ENCODE measurements around the gene CA10.

Gene CA10

DNA sequence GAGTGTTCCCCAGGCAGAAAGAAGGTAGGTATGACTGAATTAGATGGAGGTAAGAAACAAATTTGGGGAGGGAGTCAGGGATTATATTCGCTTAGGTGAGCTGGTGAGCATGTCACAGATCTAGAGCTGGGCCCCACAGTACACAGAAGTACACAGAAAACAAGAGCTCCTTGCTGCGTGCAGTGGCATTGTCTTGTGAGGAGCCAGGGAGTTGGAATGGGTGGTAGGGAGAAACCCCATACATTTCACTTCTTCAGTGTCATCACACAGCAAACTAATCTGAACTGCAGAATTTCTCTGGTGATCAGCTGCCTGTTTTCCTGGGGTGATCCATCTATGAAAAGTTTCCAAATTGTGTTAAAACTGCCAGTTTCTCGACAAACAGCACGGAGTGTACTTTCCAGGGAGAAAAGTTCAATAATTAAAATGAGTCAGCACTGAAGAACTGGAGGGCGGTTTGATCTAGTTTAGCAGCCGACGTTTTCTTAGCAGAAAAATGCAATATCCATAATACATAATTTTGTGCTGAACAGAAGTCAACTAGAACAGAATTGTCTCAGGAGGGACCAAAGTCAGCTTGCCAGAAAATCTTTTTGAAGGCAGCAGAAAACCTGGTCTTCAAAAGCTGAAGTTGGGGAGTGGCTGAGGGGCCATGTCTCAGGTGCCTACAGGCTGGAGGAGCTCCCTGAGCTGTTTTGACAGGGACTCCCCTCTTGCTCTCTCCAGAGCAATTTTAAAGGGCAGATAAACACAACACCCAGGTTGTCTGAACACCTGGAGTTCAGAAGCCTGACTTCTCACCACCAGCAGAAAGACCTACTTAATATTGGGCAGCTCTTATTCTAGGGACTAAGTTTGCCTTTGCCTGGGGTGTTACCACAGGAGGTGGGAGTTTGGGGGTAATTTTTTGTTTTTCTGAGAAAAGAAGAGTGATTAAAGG is 448.6 kb downstream of the CA10 start:
- no peak for DNase-seq

DNA sequence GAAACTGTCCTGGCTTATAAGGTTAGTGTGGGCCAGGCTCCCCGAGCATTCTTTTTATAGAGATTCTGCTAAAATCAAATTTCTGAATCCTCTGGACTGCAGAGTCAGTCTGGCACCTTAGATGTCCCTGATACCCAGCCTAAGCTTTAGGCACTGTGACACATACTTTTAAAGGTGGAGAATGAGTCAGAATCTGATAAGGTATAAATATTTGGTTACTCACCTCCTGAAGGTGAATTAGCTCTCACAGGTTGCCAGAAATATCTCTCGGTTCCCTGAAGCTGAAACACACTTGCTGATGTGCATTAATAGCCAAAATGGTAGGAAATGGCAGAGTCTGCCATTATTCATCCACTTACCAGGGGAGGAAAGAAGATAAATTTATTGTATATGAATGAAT is 451.3 kb downstream of the CA10 start:
- no peak for DNase-seq

DNA sequence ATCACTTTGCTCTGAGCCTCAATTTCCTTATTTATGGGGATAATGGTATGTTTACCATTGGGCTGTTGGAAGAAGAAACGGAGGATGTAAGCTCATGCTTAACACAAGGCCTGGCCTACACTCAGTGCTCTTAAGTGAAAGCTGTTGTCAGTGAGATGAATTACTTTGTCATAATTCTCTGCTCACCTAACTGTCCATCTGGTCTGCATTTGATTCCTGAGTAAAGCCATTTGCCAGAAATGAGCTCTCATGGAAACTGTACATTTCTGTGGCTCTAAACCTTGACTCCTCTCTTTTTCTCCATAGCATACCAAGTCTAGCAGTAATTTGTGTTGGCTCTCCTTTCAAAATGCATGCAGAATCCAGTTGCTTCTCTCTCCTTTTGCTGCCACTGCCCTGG is 452.4 kb downstream of the CA10 start:
- no peak for DNase-seq

DNA sequence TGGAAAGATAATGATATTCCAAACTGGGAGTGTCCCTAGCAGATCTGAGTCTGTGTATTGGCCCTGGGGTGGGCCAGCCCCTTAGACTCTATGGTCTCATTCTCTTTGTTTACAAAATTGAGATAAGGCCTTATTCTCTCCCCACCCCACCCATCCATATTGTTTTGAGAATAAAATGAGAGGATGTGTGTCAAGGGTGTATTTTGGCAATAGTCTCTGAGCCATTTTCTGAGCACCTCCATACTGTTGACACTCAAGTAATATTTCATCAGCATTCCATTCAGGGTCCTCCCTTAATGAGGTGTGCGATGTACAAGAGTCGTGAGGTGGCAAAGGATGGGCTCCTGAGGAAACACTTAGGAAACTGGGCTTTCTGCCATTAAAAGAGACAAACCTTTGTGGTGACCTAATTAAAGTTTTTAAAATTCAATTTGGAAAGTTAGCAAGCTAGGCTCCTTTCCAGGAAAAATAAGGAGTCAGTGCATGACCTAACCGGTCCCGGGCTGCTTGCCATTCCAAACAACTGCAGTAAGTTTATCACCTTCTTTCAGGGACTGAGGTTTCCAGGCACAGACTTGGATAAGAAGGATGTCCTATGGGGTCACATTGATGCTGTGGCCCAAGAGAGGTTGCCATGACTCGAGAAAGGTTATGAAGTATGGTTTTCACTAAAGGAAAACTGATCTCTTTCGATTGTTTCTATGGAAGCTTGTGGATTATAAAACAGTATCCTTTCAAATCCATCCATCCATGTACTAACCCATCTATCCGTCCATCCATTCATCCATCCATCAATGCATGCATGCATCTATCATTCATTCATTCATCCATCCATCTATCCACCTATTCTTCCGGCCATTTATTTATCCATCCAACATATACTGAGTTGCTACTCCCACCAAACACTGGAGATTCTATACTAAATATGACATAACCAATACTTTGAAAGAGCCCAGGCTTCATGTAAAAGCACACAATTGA is 454.9 kb downstream of the CA10 start:
- no peak for DNase-seq

DNA sequence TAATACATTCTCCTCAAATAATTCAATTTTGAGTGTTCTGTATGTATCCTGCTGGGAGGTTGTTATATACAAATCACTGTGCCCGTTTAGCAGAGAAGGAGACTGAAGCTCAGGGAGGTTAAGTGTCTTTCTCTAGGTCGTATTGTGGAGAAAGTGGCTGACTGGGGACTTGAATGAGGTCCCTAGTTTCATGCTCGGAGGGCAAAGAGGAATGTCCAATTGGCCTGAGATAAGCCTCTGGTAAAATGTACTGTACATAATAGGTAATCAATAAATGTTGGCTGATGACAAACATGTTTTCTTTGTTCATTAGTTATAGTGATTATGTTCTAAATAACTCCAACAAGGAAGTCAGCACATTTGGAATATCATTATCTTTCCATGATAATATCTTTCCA is 455.6 kb downstream of the CA10 start:
- no peak for DNase-seq

DNA sequence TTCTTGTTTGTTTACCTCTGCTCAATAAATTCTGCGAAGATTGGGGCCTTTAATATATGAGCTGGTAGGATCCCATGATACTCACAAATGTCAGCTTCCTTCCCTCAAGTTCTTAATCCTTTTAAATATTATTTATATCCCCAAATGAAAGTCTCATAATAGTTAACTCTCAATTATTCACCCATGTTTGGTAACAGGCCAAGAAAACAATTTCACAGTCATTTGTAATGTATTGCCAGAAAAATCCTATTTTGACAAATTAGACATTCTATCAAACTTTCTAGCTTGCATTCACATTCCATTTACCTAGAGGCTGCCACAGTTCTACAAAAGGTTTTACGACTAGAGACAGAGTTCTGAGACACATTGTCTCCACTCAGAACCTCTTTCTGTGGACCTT is 457.0 kb downstream of the CA10 start:
- no peak for DNase-seq

DNA sequence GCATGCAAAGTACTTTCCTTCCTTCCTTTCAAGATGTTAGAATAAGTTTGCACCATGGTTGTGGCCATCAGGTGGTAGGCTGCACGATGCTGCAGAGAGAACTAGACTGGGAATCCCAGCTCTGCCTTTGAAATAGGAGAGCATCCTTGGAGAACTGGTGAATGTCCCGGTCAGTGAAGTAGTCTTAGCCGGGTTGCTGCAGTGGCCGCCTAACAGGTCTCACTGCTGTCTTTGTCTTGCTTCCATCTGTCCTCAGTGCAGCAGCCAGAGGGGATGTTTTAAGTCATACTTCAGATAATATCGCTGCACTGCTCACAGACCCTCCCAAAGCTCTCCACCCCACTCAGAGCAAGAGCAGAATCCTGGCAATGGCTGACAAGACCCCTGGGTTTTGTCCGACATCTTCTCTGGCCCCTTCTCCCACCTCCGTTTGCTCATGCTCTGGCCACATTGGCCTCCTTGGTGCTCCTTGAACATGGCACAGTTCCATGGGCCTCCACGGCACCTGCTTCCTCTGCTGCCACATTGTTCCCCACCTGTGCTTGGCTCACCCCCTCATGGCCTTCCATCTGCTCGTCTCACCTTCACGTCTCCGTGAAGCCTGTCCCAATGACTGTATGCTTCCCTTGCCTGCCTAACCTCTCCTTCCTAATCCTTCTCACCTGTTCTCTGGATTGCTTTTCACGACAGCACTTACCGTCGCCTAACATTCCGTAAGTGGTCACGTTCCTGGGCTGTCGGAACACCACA is 458.3 kb downstream of the CA10 start:
- DNase-seq: no peak

DNA sequence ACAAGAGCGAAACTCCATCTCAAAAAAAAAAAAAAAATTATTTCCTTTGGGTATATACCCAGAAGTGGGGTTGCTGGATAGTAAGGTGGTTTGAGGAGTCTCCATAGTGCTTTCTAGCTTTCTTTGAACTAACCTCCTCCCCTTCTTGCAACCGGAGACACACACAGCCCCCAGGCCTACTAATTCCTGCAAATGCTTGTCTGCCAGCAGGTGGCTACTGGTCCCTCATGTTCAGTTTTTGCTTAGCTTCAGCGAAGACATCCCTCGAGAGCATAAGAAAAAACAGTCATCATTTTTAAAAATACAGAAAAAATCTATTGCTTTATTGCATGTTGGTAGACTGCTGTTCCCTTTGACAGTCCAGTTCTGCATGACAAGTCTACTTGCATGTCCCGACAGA is 459.2 kb downstream of the CA10 start:
- DNase-seq: no peak

DNA sequence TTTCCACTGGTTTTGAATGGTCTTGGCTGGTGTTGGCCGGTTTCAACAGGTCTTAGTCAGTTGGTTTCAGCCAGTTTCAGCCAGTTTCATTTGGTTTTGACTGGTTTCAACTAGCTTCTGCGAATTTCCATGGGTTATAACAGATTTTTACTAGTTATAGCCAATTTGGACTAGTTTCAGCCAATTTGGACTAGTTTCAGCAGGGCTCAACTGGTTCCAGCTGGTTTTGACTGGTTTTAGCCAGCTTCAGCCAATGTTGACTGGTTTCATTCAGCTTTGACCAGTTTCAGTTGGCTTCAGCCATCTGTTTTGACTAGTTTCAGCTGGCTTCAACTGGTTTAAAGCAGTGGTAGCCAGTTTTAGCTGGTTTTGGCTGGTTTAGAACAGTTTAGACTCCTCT is 465.6 kb downstream of the CA10 start:
- DNase-seq: no peak

DNA sequence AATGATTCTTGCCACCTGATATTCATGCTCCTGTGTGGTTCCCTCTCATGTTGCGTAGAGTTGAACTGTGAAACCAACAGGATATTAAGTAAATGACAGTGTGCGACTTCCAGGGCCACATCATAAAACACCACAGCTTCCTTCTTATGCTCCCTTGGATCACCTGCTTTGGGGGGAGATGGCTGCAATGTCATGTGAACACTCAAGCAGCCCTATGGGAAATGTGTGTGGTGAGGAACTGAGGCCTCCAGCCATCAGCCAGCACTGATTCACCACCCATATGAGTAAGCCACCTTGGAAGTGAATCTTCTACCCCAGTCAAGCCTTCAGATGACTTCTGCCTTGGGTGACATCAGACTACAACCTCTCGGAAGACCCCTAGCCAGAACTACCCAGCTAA is 470.6 kb downstream of the CA10 start:
- no peak for DNase-seq

DNA sequence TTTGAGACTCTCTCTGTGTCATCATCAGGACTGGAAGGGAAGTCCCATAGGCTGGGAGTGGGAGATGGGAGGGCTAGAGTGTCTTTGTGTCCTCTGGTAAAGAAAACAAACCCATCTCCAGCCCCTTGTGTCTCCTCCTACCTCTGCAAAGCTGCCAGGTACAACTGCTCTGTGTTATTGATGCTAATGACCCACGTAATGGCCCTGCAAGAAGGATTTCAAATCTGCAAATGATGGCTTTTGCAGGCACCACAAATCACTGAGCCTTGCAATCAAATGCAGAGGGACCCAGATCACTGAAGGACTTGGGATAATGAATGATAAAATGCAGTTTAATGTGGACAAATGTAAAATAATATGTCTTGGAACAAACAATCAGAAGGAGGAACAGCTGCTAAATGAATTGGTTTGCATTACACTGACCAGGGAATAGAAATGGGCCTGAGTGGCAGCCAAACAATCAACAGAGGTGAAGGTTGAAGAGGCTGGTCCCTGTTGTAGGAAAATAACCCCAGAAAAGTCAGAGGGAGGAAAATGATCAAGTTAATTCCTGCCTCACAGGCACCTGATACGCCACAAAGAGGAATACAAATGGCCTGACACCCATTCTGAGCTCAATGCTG is 473.1 kb downstream of the CA10 start:
- DNase-seq: no peak

DNA sequence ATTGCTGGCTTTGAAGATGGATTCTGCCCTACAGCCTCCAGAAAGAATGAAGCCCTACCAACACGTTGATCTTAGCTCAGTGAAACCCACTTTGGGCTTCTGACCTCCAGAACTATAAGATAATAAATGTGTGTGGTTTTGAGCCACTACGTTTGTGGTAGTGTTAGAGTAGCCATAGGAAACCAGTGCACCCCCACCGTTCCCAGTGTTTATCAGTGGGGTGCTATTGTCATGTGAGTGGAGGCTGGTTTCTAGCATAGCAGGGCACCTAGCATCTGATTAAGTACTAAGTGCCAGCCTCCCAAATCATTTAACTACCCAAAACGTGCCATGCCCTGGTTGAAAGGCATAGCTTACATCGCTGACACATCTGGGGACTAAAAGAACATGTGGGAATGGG is 474.3 kb downstream of the CA10 start:
- DNase-seq: no peak

DNA sequence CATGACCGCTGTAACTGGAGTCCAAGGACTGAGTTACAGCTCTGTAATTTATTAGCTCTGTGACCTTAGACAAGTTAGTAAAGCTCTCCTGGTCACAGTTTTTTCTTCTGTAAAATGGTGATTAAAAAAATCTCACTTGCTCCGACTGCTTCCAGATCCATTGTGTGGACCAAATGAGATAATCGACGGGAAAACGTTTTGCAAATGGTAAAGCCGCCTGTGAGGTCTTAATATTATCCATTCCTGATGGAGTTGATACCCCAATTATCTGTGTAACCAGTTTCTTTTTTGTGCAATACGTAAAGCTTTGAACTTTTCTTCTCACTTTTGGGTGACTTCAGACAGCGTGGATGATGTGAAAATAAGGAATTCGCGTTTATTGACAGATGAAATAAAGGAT is 475.2 kb downstream of the CA10 start:
- DNase-seq: no peak

DNA sequence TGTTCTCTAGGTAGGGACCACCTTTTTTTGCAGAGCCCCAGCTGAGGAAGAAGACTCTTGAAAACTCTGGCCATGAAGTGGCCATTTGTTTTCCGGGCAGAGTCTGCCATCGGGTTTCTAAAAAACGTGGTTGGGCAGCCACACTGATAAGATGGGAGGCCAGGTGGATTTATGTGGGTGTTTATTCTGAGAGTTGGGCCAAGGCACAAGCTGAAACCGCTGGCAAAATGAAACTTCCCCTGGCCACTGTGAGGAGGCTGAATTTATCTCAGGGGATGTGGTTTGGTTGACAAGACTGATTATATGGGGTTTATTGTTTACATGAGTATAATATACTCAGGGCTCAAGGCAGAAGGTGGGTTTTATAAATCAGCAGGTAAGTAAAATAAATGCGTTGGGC is 476.4 kb downstream of the CA10 start:
- no peak for DNase-seq

DNA sequence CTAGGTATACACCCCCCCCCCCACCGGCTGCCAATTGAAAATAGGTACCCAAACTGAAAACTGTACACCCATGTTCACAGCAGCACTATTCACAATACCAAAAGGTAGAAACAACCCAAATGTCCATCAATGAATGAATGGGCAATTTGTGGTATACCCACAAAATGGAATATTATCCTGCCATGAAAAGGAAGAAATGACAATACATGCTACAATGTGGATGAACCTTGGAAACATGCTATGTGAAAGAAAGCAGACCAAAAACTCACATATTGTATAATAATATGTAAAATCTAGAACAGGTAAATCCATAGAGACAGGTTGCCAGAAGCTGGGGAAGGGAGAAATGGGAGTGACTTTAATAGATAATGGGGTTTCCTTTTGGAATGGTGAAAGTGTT is 480.6 kb downstream of the CA10 start:
- no peak for DNase-seq

DNA sequence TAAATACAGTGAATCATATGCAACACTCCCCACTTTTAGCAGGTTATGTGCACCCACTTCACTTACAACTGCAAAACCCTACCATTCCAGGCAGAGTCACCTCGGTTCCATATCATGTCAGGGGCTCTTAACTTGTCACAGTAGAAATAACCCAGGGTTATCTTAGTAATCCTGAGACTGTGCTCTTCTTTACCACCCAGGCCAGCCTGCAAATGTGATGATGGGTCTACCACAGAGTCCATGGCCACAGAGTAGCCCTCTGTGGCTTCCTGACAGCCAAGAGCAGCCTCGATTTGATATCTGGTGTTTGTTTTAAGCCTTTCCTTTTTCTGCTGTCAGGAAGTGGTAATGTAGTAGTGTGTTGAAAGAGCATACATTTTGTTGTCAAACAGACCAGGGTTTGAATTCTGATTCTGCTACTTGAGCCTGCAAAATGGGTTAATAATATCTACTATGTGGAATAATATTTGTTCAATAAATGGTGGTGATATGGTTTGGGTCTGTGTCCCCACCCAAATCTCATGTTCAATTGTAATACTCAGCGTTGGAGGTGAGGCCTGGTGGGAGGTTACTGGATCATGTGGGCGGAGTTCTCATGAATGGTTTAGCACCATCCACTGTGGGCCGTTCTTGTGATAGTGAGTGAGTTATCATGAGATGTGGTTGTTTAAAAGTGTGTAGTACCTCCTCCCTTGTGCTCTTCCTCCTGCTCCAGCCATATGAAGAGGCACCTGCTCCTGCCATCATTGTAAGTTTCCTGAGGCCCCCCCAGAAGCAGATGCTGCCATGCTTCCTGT is 481.6 kb downstream of the CA10 start:
- no peak for DNase-seq

DNA sequence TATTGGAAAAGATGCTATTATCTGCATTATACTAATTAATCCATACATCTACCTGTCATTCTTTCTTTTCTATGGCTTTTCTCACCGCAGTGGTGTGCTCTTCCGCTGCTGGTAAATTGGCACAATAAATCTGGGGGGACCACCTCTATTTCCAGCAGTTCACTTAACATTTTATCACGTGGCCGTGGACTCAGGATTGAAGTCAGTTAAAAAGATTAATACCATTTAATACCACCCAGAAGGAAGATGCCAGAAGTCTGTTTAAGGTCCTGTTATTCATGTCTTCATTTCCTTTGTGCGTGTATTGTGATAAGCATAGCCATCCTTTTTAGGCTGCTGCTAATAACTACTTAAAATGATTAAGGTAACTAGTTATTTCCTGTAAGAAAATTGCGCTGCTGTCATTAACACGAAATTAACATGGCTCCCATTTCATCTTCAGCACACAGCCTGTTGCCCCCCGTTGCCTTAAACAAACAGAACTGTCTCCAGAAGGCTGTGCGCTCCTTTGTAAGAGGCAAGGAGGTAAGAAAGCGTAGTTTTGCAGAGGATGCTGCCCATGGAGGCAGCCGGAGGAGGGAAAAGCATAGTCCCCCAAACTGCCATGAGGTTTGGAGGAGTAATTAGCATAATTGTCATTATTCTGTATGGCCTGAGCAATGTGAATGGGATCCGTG is 483.8 kb downstream of the CA10 start:
- no peak for DNase-seq

DNA sequence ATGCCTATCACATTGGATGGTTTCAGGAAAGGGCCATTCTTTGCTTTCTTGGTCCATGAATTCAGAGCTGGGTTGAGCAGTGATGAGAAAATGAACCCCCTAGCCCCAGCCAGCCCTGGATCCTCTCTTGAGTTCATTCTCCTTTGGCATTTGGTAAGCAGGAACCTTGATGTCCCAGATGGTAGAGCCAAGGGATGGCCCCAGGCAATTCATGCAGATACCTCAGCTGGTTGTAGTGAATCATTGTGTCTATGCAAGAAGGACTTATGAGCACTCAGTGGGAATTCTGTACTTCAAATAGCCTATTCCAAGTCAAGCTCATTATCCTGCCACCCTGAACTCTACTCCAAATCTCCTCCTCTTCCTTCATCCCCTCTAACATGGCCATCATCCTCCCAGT is 485.4 kb downstream of the CA10 start:
- DNase-seq: no peak

DNA sequence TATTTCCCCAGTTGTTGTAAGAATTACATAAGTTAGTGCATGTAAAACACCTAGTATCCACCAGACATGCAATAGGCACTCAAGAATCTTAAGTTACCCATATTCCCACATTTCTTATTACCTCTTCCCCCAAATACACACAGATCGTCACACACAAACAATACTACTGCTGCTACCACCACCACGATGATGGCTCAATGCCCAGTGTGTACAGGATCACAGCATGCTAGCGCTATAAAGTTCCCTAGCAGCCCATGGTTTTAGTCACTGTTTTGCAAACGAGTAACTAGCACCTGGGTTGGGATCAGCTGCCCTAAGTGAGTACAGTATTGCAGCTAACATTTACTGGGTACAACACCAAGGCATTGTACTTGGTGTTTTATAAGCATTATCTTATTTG is 486.4 kb downstream of the CA10 start:
- peak; percentile 9 for DNase-seq

DNA sequence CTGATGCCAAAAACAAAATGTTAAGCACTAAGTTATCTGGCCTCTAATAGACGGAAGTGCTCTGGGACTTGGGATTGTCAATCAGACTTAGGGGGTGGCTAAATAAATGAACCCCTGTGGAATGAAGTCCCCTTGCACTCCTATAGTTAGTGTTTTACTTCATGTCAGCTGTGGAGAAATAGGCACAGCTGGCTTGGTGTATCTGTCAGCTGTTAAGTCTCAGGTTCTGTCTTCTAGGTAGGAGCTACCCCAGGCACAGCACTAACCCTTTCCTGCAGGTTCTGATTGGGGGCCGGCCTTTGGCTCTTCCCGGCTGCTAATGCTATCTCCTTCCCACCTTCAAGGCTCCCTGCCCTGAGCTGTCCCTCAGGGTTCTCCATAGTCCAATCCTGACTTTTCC is 487.6 kb downstream of the CA10 start:
- no peak for DNase-seq

DNA sequence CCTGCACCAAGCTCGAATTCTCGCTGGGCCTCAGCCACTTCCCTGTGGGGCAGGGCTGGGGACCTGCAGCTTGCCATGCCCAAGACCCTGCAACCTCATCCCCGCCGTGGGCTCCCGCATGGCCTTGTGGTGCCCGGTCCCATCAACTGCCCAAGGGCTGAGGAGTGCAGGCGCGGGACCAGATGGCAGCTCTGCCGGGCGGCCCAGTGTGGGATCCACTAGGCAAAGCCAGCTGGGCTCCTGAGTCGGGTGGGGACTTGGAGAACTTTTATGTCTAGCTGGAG is 489.6 kb downstream of the CA10 start:
- no peak for DNase-seq

Data from NCI-H1694 (cell line).